GM18502 (cell line): ENCODE measurements around the gene GPER1.
"Not testable (repeated sequence)": the region's sequence is repeated elsewhere in the genome, so short reads cannot be mapped to it uniquely, and the experiment has no call there.

Source experiments
- ATAC-seq: cut with Tn5 transposase; IDR thresholded peaks from one replicate; pipeline ENCODE4 v1.9.1; 2021; ENCODE audit warnings: mild to moderate bottlenecking; ENCODE audit not compliant: unreplicated experiment, poor library complexity

Gene GPER1

DNA sequence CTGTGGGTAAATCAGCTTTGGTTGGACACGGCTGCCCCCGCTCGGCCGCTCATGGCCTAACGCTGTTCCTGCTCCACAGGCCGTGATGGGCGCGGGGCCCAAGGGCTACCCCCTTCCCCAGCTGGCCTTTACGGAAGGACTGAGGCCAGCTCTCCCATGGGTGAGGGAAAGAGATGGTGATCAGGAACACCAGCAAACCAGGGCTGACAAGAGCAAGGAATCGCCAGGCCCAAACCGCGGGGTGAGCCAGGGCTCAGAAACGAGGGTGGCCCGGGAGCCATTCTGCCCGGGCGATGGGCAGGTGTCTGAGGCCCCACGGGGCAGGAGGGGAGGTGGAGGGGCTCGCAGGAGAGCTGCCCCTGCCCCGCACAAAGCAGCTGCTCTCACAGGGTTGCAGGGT lies 26.6 kb downstream of the GPER1 start:
- ATAC-seq: no peak

DNA sequence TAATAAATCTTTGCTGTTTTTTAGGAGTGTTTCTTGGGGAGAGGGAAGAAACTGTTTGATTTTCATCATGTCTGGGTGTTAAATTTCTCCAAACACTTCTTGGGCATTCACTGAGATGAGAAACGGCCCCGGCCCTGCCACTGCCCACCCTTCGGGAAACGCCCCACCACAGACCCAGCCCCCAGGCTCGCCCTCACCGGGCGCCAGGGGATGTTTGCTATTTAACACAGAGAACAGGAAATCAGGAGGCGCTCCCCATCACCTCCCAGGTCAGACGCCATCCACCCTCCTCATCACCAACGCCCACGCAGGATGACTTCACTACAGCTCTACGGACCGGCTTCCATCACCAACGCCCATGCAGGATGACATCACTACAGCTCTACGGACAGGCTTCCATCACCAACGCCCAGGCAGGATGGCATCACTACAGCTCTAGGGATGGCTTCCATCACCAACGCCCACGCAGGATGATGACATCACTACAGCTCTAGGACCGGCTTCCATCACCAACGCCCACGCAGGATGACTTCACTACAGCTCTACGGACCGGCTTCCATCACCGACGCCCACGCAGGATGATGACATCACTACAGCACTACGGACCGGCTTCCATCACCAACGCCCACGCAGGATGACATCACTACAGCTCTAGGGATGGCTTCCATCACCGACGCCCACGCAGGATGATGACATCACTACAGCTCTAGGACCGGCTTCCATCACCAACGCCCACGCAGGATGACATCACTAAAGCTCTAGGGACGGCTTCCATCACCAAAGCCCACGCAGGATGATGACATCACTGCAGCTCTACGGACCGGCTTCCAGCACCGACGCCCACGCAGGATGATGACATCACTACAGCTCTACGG lies 27.5 kb downstream of the GPER1 start:
- not testable (repeated sequence) for ATAC-seq

DNA sequence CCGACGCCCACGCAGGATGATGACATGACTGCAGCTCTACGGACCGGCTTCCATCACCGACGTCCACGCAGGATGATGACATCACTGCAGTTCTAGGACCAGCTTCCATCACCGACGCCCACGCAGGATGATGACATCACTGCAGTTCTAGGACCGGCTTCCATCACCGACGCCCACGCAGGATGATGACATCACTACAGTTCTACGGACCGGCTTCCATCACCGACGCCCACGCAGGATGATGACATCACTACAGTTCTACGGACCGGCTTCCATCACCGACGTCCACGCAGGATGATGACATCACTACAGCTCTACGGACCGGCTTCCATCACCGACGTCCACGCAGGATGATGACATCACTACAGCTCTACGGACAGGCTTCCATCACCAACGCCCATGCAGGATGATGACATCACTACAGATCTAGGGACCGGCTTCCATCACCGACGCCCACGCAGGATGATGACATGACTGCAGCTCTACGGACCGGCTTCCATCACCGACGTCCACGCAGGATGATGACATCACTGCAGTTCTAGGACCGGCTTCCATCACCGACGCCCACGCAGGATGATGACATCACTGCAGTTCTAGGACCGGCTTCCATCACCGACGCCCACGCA lies 28.6 kb downstream of the GPER1 start:
- ATAC-seq: not testable (repeated sequence)

DNA sequence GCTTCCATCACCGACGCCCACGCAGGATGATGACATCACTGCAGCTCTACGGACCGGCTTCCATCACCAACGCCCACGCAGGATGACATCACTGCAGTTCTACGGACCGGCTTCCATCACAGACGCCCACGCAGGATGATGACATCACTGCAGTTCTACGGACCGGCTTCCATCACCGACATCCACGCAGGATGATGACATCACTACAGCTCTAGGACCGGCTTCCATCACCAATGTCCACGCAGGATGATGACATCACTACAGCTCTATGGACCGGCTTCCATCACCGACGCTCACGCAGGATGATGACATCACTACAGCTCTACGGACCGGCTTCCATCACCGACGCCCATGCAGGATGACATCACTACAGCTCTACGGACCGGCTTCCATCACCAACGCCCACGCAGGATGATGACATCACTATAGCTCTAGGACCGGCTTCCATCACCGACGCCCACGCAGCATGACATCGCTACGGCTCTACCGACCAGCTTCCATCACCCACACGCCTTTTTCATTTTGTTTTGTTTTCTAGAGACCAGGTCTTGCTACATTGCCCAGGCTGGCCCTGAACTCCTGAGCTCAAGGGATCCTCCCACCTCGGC lies 29.5 kb downstream of the GPER1 start:
- ATAC-seq: no peak

DNA sequence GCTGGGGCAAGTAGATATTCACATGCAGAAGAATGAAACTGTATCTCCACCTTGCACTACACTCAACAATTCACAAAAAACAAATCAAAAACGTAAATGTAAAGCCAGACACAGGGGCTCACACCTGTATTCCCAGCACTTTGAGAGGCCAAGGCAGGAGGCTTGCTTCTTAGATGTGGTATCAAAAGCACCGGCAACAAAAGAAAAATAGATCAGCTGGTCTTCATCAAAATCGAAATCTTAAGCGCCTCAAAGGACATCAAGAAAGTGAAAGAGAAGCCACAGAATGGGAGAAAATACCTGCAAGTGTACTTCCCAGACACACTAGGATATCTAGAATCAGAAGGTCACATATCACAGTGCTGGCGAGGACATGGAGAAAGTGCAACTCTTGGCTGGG lies 31.3 kb downstream of the GPER1 start:
- no peak for ATAC-seq

DNA sequence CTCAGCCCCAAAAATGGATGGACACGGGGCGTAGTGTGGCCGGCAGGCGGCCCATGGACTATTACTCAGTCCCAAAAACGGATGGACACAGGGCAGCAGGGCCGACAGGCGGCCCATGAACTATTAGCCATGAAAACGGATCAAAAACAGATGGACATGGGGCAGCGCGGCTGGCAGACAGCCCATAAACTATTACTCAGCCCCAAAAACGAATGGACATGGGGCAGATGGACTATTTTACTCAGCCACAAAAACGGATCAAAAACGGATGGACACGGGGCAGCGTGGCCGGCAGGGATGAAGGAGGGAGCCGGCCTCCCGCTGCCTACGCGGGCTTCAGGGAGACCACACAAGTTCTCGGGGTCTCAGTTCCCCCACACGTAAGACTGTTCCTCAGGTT lies 32.9 kb downstream of the GPER1 start:
- ATAC-seq: no peak

- ATAC-seq: no peak
These were observed 33.6 kb downstream of the GPER1 start for GRCh38 chr7:1121476-1121875.

GRCh38 chr7:1121886-1122831 lies 34.2 kb downstream of the GPER1 start:
- ATAC-seq: no peak

DNA sequence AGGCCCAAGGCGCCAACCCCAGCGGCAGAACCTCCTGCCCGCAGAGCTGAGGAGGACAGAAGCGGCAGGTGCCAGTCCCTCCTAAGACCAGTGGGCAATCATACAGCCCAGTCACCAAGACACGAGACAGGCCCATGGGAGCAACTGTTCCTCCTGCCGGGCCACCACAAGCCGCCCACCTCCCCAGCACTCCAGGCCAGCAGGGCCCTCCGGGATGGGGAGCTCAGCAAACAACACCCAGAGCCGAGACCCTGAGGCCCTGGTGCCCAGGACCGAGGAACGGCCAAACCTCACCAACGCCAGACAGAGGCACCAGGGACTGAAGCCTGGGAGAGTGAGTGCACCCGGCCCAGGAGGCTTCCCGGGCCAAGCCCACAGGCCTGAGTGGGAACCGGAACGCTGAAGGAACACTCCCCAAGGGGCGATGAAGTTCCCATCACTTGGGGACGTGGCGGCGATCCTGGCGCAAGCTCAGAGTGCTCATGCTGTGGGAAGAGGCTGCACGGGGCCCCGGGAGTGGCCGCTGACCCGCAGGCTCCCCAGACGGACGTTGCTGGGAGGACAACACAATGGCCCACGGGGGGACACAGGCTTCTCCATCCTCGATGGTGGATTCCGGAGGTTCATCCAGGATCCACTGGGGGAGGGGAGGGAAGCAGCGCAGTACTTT lies 35.1 kb downstream of the GPER1 start:
- ATAC-seq: no peak

- ATAC-seq: no peak
These were observed 35.8 kb downstream of the GPER1 start for GRCh38 chr7:1123715-1124114.

GRCh38 chr7:1124164-1124563 lies 36.3 kb downstream of the GPER1 start:
- no peak for ATAC-seq

GRCh38 chr7:1124816-1125602 lies 37.1 kb downstream of the GPER1 start:
- ATAC-seq: no peak

- ATAC-seq: no peak
These were observed 37.7 kb downstream of the GPER1 start for GRCh38 chr7:1125603-1125969.

DNA sequence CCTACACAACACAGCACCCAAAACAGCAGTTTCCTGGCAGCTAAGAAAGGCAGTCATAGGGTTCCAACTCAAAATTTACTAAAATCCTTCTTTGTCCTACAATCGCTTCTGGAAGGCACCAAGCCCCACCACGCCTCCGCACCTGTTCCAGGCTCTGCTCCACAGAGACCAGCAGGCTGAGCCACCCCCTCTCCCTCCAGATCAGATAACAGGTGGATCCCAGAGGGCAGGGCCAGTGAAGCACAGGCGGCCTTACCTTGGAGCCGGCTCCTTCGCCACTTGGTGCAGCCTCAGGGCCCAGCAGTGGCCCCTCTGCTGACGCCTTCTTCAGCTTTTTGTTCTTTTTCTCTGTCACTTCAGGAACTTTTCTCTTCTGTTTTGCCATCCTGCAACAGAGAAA lies 39.1 kb downstream of the GPER1 start:
- ATAC-seq: no peak

DNA sequence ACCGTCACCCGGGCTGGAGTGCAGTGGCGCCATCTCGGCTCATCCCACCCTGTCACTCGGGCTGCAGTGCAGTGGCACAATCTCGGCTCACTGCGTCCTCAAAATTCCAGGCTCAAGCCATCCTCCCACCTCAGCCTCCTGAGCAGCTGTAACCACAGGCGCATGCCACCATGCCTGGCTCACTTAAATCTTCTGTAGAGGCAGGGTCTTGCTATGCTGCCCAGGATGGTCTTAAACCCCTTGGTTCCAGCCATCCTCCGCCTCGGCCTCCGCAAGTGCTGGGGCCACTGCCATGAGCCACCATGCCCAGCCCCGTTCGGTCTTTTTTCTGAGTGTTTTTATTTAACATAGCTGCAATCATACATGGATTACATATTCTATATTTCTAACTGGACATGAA lies 41.5 kb downstream of the GPER1 start:
- no peak for ATAC-seq

- ATAC-seq: no peak
These were observed 42.4 kb downstream of the GPER1 start for GRCh38 chr7:1130021-1130990.

- no peak for ATAC-seq
These were observed 43.8 kb downstream of the GPER1 start for GRCh38 chr7:1131471-1132265.
